Lower leg skin (tissue), 3 donors: ENCODE data around the gene ST3GAL6.

Experiments used
- CTCF ChIP-seq, 3 donors: fragments of 450-650 bp; IDR thresholded peaks; one replicate each; pipeline ENCODE4 v1.5.1; 2016; ENCODE audit warnings: antibody characterized with exemption in 3 of 3, mild to moderate bottlenecking in 3 of 3, moderate library complexity in 2 of 3
- POLR2A ChIP-seq, 2 donors: fragments of 450-650 bp; IDR thresholded peaks; one replicate each; pipeline ENCODE4 v1.6.1; 2016 to 2017; ENCODE audit warnings: antibody characterized with exemption in 2 of 2, mild to moderate bottlenecking in 1 of 2, moderate library complexity in 1 of 2

- TF ChIP-seq CTCF (IDR thresholded peaks at IDR 0.05), result no peak
- TF ChIP-seq POLR2A (IDR thresholded peaks at IDR 0.05), result no peak
Measured at GRCh38 chr3:98721776-98722175, 41.4 kb upstream of the ST3GAL6 start.
